ENCODE data around the gene KRTAP5-8.
"Not testable (repeated sequence)": the region's sequence is repeated elsewhere in the genome, so short reads cannot be mapped to it uniquely, and the experiment has no call there.

DNA sequence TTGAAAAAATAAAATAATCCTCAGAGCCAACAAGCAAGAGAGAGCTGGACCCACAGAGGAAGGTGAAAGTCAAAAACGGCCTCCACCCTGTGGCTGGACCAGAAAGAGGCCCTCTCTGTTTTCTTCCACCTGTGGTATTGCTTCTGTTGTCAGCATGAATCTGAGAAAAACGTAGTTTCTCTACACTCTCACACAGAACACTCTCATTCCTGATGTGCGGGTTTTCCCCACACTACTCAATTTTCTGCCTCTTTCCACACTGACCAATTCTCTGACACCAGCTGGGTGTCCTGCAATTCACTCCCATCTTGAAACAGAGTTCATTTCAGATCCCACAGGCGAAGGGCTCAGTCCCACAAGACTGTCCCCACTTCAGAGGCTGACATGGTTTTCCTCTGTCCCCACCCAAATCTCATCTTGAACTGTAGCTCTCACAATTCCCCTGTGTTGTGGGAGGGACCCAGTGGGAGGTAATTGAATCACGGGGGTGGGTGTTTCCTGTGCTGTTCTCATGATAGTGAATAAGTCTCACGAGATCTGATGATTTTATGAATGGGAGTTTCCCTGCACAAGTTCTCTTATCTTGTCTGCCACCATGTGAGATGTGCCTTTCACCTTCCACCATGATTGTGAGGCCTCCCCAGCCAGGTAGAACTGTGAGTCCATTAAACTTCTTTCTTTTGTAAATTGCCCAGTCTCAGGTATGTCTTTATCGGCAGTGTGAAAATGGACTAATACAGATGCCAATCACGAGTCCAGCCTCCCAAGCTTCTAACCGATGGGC lies 2.9 kb downstream of the KRTAP5-8 start:
- TF ChIP-seq, protein P1, sequence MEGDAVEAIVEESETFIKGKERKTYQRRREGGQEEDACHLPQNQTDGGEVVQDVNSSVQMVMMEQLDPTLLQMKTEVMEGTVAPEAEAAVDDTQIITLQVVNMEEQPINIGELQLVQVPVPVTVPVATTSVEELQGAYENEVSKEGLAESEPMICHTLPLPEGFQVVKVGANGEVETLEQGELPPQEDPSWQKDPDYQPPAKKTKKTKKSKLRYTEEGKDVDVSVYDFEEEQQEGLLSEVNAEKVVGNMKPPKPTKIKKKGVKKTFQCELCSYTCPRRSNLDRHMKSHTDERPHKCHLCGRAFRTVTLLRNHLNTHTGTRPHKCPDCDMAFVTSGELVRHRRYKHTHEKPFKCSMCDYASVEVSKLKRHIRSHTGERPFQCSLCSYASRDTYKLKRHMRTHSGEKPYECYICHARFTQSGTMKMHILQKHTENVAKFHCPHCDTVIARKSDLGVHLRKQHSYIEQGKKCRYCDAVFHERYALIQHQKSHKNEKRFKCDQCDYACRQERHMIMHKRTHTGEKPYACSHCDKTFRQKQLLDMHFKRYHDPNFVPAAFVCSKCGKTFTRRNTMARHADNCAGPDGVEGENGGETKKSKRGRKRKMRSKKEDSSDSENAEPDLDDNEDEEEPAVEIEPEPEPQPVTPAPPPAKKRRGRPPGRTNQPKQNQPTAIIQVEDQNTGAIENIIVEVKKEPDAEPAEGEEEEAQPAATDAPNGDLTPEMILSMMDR (conservative IDR thresholded peaks at IDR 0.05) = not testable (repeated sequence)
- TF ChIP-seq EZH2 (IDR thresholded peaks at IDR 0.05; ENCODE audit: low read depth) = not testable (repeated sequence)

Measured in PC-9 (cell line).